Measurements from ENCODE around the gene ADAM33. TPM values are rescaled to one million over a fixed set of nuclear protein-coding genes. Genes with fewer than 3 reads are reported as not detected.

The ADAM33 gene, protein sequence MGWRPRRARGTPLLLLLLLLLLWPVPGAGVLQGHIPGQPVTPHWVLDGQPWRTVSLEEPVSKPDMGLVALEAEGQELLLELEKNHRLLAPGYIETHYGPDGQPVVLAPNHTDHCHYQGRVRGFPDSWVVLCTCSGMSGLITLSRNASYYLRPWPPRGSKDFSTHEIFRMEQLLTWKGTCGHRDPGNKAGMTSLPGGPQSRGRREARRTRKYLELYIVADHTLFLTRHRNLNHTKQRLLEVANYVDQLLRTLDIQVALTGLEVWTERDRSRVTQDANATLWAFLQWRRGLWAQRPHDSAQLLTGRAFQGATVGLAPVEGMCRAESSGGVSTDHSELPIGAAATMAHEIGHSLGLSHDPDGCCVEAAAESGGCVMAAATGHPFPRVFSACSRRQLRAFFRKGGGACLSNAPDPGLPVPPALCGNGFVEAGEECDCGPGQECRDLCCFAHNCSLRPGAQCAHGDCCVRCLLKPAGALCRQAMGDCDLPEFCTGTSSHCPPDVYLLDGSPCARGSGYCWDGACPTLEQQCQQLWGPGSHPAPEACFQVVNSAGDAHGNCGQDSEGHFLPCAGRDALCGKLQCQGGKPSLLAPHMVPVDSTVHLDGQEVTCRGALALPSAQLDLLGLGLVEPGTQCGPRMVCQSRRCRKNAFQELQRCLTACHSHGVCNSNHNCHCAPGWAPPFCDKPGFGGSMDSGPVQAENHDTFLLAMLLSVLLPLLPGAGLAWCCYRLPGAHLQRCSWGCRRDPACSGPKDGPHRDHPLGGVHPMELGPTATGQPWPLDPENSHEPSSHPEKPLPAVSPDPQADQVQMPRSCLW
- polyA plus RNA-seq (2011; rRNA removed) (16.3 and 18.3 TPM in 2 replicates), polyA minus RNA-seq (2011; rRNA and poly(A)+ RNA removed) (13.4 and 17.4 TPM in 2 replicates)

DNA sequence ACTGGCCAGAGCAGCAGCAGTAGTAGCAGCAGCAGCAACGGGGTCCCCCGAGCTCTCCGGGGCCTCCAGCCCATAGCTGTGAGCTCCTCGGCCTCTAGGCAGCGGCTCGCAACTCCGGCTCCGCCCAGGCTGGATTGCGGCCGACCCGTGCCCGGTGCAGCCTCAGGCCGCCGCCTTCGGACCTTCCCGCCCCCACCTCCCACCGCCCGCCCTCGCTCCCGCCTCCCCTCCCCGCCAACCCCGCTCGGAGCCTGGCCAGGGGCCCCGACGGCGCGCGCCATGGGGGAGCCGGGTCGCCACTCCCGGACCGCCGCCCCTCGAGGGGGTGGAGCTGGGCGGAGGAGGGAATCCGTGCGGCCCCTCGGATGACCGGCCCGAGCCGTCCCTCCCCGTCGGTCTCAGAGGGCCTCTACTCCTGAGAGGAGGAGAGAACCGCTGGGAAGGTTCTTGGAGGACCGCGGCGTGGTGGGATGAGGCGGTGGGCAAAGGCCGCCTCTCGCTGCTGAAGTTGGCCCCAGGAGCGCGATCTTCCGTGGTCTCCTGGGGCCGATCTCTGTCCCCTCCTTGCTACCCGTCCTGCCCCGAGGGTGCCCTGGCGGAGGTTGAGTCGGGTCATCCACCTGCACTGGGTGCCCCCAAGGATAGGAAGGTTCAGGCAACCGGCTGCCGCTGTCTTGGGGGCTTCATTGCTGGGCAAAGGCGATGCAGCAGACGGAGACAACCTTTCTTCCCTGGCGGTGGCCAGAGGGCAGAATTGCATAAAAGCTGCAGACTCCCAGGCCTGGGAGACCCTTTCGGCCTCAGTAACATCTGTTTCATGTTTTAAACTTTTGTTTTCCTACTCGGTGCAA is at the start of gene ADAM33:
ADAM33 (minus strand) TSS at position 80 of the 851 bp plus-strand sequence; CDS start at position 74, 6 bp downstream.
- POLR2A ChIA-PET: interaction anchor here (1.2 to 2.3 kb wide), 2 partner anchors 29 to 86 kb away, joined by 4 to 10 read pairs; partner anchors contain the start of gene ADISSP
- H3K27ac ChIP-seq (ENCODE audit: low read depth, low read length): peak within 1 kb of the TSS; percentile 11
- TF ChIP-seq, protein P1, sequence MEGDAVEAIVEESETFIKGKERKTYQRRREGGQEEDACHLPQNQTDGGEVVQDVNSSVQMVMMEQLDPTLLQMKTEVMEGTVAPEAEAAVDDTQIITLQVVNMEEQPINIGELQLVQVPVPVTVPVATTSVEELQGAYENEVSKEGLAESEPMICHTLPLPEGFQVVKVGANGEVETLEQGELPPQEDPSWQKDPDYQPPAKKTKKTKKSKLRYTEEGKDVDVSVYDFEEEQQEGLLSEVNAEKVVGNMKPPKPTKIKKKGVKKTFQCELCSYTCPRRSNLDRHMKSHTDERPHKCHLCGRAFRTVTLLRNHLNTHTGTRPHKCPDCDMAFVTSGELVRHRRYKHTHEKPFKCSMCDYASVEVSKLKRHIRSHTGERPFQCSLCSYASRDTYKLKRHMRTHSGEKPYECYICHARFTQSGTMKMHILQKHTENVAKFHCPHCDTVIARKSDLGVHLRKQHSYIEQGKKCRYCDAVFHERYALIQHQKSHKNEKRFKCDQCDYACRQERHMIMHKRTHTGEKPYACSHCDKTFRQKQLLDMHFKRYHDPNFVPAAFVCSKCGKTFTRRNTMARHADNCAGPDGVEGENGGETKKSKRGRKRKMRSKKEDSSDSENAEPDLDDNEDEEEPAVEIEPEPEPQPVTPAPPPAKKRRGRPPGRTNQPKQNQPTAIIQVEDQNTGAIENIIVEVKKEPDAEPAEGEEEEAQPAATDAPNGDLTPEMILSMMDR (IDR thresholded peaks at IDR 0.05; ENCODE audit: low read depth, low read length): no peak
- no peaks in the 10 kb centered on the region; the same call in 1 of the 2 replicates for H3K9me3 ChIP-seq (ENCODE audit: control insufficient read depth, insufficient read depth, low read length)
- CTCF ChIA-PET: interaction anchor here (1.0 to 1.9 kb wide), 2 partner anchors 28 to 29 kb away, joined by 3 to 6 read pairs; no protein-coding TSS in a partner anchor
- DNase-seq (ENCODE audit: low read depth, low spot score): no peak
- peak within 1 kb of the TSS; percentile 70 for H3K4me3 ChIP-seq (ENCODE audit: low read depth, low read length)
- H3K27me3 ChIP-seq (ENCODE audit: control insufficient read depth, insufficient read depth, low read length): no peaks in the 10 kb centered on the region

DNA sequence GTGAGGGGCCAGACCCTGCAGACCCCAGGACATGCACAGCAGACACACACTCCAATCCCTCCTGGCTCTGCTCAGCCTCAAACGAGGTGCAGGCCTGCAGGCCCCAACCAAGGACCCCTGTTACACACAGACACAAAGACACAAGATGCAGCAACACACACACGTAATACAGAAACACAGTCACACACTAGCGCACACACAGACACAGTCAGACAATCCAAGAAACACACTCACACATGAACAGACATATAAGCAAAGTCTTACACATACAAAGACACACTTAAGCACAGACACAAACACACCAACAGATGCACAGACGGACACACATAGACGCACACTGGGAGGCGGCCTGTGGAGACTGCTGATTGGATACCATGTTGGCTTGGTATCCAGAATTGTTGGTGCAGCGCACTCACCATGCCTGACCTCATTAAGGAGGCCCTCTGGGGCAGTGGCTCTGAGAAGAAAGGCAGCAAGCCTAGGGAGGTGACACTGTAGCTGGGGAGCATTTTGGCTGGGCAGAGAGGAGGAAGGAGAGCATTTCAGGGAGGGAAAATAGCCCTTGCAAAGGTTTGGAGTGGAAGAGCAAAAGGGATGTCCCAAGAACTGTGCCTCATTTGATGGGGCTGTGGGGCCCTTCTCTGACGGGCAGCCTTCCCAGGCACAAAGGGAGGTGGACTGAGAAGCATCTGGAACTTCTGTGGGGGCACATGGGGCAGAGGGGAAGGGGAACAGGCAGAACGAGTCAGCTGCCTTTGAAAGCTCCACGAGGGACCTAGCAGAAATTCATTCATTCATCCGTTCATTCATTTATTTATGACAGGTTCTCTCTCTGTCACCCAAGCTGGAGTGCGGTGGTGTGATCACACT is 49.2 kb upstream of the ADAM33 start:
- Histone ChIP-seq H3K4me3 (ENCODE audit: low read depth, low read length) (no peak overlapping the region), H3K9me3 (ENCODE audit: control insufficient read depth, insufficient read depth, low read length) (no peaks in the 10 kb centered on the region), H3K27me3 (ENCODE audit: control insufficient read depth, insufficient read depth, low read length) (peaks cover 48% of the 10 kb centered on the region), H3K27ac (ENCODE audit: low read depth, low read length) (no peak overlapping the region)
- CTCF ChIA-PET: interaction anchor here (3.1 kb wide), 1 partner anchor 20 kb away, joined by 13 read pairs; no protein-coding TSS in a partner anchor
- TF ChIP-seq, protein P1 (IDR thresholded peaks at IDR 0.05; ENCODE audit: low read depth, low read length): no peak
- POLR2A ChIA-PET: no interaction called here
- DNase-seq (ENCODE audit: low read depth, low spot score): no peak

DNA sequence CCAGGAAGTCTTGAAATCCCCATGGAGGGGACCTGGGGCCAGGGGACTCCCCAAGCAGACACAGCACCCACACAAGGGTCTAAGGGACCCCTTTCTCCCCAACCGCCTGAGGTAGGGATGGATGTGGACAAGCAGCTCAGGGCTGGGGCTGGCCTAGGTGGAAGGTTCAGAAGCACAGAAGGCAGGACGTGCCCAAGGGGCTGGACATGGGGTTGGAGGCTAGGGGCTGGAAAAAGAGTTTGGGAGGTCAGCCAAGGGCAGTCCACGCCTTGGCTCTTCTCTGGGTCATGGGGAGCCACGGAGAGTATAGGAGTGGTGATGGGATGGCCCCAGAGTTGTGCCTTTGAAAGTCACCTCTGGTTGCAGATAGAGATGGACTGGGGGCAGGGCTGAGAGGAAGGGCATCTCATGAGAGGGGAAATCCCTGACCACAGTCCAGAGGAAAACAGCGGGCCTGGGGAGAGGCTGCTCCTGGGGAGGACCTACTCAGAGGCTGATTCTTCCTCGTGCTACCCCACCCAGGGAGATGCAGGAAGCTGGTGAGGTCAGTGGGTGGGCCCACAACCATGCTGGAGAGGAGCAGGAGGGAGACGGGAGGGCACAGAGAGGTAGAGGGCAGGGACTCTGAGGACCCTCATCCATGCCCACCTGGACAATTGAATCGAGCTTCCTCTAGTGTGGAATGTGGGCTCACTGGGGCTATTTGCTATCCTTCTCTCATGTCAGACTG is 48.2 kb upstream of the ADAM33 start:
- Histone ChIP-seq H3K27me3 (ENCODE audit: control insufficient read depth, insufficient read depth, low read length) (peaks cover 48% of the 10 kb centered on the region), H3K27ac (ENCODE audit: low read depth, low read length) (no peak overlapping the region)
- DNase-seq (ENCODE audit: low read depth, low spot score): no peak

More for the DNA sequence above, 48.2 kb upstream of the ADAM33 start:
- TF ChIP-seq, protein P1 (IDR thresholded peaks at IDR 0.05; ENCODE audit: low read depth, low read length): no peak
- CTCF ChIA-PET: no interaction called here
- Histone ChIP-seq H3K4me3 (ENCODE audit: low read depth, low read length) (no peak overlapping the region), H3K9me3 (ENCODE audit: control insufficient read depth, insufficient read depth, low read length) (no peaks in the 10 kb centered on the region)
- POLR2A ChIA-PET: no interaction called here
